Smooth muscle cell (in vitro differentiated cells): ENCODE results near the gene NCEH1. TPM values are rescaled to one million over a fixed set of nuclear protein-coding genes. Genes with fewer than 3 reads are reported as not detected.
A peak's percentile ranks its signal among the peaks of the same experiment; 100 is the strongest.
"Not testable (repeated sequence)": the region's sequence is repeated elsewhere in the genome, so short reads cannot be mapped to it uniquely, and the experiment has no call there.

ENCODE experiments used
- DNase-seq: peaks from one replicate; lab custom pipeline; 2025; ENCODE audit not compliant: unreplicated experiment; lab: John Stamatoyannopoulos, UW
- H2AFZ ChIP-seq: fragments of 200-600 bp; sonication (generic); 2 replicates; pipeline ENCODE4 v1.6.0; 2016; ENCODE audit warnings: antibody characterized with exemption, low read depth, mild to moderate bottlenecking
- H3F3A ChIP-seq: fragments of 200-600 bp; sonication (generic); 2 replicates; pipeline ENCODE4 v1.6.0; 2017; ENCODE audit warnings: antibody characterized with exemption, low read depth
- H3K27ac ChIP-seq: fragments of 200-600 bp; sonication (generic); 2 replicates; pipeline ENCODE4 v1.5.1; 2016; ENCODE audit warnings: low read depth, mild to moderate bottlenecking
- H3K27me3 ChIP-seq: fragments of 200-600 bp; sonication (generic); 2 replicates; pipeline ENCODE4 v1.6.1; 2016; ENCODE audit warnings: low read depth, mild to moderate bottlenecking
- H3K36me3 ChIP-seq: fragments of 200-600 bp; sonication (generic); 2 replicates; pipeline ENCODE4 v1.5.1; 2016; ENCODE audit warnings: low read depth
- H3K4me1 ChIP-seq: fragments of 200-600 bp; sonication (generic); 2 replicates; pipeline ENCODE4 v1.5.1; 2016; ENCODE audit warnings: low read depth
- H3K4me2 ChIP-seq: fragments of 200-600 bp; sonication (generic); 2 replicates; pipeline ENCODE4 v1.6.0; 2016; ENCODE audit warnings: mild to moderate bottlenecking
- H3K4me3 ChIP-seq: fragments of 200-600 bp; sonication (generic); 2 replicates; pipeline ENCODE4 v1.5.1; 2016; ENCODE audit warnings: mild to moderate bottlenecking
- H3K79me2 ChIP-seq: fragments of 200-600 bp; sonication (generic); 2 replicates; pipeline ENCODE4 v1.6.0; 2016; ENCODE audit warnings: low read depth, mild to moderate bottlenecking
- H3K9ac ChIP-seq: fragments of 200-600 bp; sonication (generic); 2 replicates; pipeline ENCODE4 v1.6.0; 2016; ENCODE audit warnings: low read depth
- H3K9me3 ChIP-seq: fragments of 200-600 bp; sonication (generic); replicated peaks from 2 replicates; pipeline ENCODE4 v1.5.1; 2016; ENCODE audit warnings: low read depth
- H4K20me1 ChIP-seq: fragments of 200-600 bp; sonication (generic); 2 replicates; pipeline ENCODE4 v1.6.0; 2016; ENCODE audit warnings: low read depth
- WGBS: methylation state at CpG from one replicate; pipeline ENCODE4 v1.1.7; 2016; ENCODE audit warnings: low lambda C conversion rate; 5-methylcytosine and 5-hydroxymethylcytosine counted together
- polyA plus RNA-seq: library from polyadenylated mRNA; unstranded; fragments of >200 nt; fragmentation: Nextera tagmentation; extraction: Ambion mirVana; gene quantifications from 2 replicates; pipeline ENCODE4 v1.2.1, GENCODE V29; 2016
- total RNA-seq: library from RNA; depleted of rRNA; stranded (reverse); fragments of >200 nt; gene quantifications from 2 replicates; pipeline ENCODE4 v1.2.3, GENCODE V29; 2014
- TF ChIP-seq, protein P1 (sequence below): fragments of 200-600 bp; sonication (generic); IDR thresholded peaks from 2 replicates; pipeline ENCODE4 v1.5.1; 2017; ENCODE audit warnings: borderline replicate concordance, mild to moderate bottlenecking, antibody characterized with exemption; ENCODE audit not compliant: insufficient read depth, poor library complexity, severe bottlenecking

NCEH1 gene, protein sequence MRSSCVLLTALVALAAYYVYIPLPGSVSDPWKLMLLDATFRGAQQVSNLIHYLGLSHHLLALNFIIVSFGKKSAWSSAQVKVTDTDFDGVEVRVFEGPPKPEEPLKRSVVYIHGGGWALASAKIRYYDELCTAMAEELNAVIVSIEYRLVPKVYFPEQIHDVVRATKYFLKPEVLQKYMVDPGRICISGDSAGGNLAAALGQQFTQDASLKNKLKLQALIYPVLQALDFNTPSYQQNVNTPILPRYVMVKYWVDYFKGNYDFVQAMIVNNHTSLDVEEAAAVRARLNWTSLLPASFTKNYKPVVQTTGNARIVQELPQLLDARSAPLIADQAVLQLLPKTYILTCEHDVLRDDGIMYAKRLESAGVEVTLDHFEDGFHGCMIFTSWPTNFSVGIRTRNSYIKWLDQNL
- total RNA-seq (4.6 and 5.3 TPM in 2 replicates), polyA plus RNA-seq (1.9 and 3.6 TPM in 2 replicates)

DNA sequence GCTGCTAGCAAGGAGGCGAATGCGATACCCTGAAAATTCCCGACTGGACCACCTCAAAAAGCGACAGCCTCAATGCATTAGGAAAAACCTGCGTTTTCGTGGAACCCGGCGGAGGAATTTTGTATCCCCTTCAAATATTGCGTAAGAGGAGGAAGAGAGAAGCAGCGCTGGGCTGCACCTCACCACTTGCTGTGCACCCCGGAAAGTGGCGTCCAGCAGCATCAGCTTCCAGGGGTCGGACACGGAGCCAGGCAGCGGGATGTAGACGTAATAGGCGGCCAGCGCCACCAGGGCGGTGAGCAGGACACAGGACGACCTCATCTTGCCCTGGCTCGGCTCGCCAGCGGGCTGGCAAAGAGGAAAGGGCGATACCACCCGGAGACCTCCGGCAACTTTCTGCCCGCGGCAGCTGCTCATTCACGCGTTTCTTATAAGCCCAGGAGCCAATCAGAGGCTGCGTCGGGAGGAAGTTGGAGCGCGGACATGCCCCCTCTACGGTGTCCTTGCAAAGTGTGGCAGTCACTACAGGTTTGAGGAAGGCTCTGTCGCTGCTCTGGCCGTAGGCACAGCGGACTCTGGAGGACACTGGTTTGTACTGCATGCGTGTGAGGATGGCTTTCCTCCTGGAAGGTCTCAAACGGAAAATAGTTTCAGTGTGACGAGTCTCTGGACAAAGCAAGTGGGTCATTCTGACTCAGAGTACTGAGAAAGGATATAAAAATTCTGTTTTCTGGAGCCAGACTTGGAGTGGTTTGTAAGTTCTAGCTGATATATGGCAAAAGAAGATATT lies at the start of gene NCEH1:
Gene NCEH1 (minus strand): TSS at position 404 of the 790 bp plus-strand sequence. CDS start 83 bp downstream, at position 321.
- peak within 1 kb of the TSS; percentile 79 for H3K9ac ChIP-seq
- peak within 1 kb of the TSS; percentile 93 for H3K4me2 ChIP-seq
- H3K9me3 ChIP-seq = no peaks in the 10 kb centered on the region
- no peaks in the 10 kb centered on the region for H3K27me3 ChIP-seq
- H3K4me1 ChIP-seq = peaks cover 5% of the 10 kb centered on the region
- H3K36me3 ChIP-seq = no peaks in the 10 kb centered on the region
- H2AFZ ChIP-seq = peak within 1 kb of the TSS; percentile 90
- peak; percentile 61 for DNase-seq
- WGBS = under 1% methylated on average over 41 of the region's 41 CpGs
- TF ChIP-seq, protein P1, sequence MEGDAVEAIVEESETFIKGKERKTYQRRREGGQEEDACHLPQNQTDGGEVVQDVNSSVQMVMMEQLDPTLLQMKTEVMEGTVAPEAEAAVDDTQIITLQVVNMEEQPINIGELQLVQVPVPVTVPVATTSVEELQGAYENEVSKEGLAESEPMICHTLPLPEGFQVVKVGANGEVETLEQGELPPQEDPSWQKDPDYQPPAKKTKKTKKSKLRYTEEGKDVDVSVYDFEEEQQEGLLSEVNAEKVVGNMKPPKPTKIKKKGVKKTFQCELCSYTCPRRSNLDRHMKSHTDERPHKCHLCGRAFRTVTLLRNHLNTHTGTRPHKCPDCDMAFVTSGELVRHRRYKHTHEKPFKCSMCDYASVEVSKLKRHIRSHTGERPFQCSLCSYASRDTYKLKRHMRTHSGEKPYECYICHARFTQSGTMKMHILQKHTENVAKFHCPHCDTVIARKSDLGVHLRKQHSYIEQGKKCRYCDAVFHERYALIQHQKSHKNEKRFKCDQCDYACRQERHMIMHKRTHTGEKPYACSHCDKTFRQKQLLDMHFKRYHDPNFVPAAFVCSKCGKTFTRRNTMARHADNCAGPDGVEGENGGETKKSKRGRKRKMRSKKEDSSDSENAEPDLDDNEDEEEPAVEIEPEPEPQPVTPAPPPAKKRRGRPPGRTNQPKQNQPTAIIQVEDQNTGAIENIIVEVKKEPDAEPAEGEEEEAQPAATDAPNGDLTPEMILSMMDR = peak; percentile 63
- H3K27ac ChIP-seq = peak within 1 kb of the TSS; percentile 92
- H3K4me3 ChIP-seq = peak within 1 kb of the TSS; percentile 78
- H3F3A ChIP-seq = peaks cover 11% of the 10 kb centered on the region
- no peaks in the 10 kb centered on the region for H3K79me2 ChIP-seq
- no peaks in the 10 kb centered on the region for H4K20me1 ChIP-seq

DNA sequence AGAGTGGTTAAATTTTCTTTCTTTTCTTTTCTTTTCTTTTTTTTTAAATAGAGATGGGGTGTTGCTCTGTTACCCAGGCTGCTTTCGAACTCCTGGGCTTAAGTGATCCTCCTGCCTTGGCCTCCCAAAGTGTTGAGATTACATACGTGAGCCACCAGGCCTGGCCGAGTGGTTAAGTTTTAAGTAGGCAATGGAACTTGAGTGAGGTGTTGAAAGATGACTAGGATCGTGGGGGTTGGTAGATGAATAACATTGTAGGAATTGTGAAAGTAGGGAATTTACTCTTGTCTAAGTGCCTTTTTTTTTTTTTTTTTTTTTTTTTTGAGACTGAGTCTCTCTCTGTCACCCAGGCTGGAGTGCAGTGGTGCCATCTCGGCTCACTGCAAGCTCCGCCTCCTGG lies 49.5 kb upstream of the NCEH1 start:
- not testable (repeated sequence) for DNase-seq, H3K27ac ChIP-seq, H4K20me1 ChIP-seq, H3K4me3 ChIP-seq, H3K4me1 ChIP-seq, H3K9ac ChIP-seq, H3F3A ChIP-seq, H3K9me3 ChIP-seq, H3K79me2 ChIP-seq, H3K27me3 ChIP-seq, H2AFZ ChIP-seq, H3K4me2 ChIP-seq
- 80% methylated on average over 6 of the region's 6 CpGs for WGBS
- peaks cover 17% of the 10 kb centered on the region for H3K36me3 ChIP-seq

DNA sequence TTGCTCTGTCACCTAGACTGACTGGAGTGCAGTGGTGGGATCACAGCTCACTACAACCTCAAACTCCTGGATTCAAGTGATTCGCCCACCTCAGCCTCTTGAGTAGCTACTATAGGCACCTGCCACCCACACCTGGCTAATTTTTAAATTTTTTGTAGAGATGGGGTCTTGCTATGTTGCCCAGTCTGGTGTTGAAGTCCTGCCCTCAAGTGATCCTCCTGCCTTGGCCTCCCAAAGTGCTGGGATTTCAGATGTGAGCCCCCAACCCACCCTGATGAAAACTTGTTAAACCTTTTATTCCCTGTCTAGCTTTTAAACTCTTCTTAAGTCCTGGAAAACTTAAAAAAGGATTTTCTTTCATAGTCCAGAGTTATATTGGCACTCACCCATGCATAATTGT lies 42.3 kb upstream of the NCEH1 start:
- Histone ChIP-seq H4K20me1 (no peaks in the 10 kb centered on the region), H3K27me3 (no peaks in the 10 kb centered on the region), H3F3A (no peaks in the 10 kb centered on the region), H3K79me2 (peaks cover 39% of the 10 kb centered on the region), H3K4me1 (peaks cover 12% of the 10 kb centered on the region), H3K9ac (no peak overlapping the region), H3K27ac (no peak overlapping the region), H3K9me3 (no peaks in the 10 kb centered on the region), H3K4me2 (no peak overlapping the region), H3K4me3 (no peak overlapping the region), H3K36me3 (no peaks in the 10 kb centered on the region), H2AFZ (no peak overlapping the region)
- WGBS = 100% methylated on average over 1 of the region's 1 CpG
- no peak for DNase-seq
- TF ChIP-seq, protein P1 = no peak

DNA sequence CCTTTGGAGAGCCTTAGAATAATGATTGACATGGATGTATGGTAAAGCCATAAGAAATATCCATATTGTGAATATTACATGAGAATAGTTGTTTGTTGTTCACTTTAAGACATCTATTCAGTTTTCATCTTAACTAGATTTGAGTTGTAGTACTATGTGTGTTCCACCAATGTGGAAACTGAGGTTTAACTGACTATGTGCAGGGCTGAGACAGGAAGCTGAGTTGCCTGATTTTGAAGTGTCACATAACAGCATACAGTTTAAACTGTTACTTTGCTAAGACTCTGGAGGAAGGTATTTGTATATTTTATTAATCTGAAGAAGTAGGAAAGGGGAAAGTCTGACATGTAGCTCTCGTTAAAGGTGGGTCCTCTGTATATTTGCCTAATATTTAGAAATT lies 41.8 kb upstream of the NCEH1 start:
- no peaks in the 10 kb centered on the region for H3K27me3 ChIP-seq
- H3K27ac ChIP-seq = no peak overlapping the region
- H3K9ac ChIP-seq = no peak overlapping the region
- H2AFZ ChIP-seq = no peak overlapping the region
- WGBS = 93% methylated on average over 1 of the region's 1 CpG
- peaks cover 12% of the 10 kb centered on the region for H3K4me1 ChIP-seq
- H3K79me2 ChIP-seq = peaks cover 39% of the 10 kb centered on the region
- no peaks in the 10 kb centered on the region for H3F3A ChIP-seq
- H3K9me3 ChIP-seq = no peaks in the 10 kb centered on the region
- DNase-seq = no peak
- H3K4me2 ChIP-seq = no peak overlapping the region
- no peaks in the 10 kb centered on the region for H3K36me3 ChIP-seq
- H3K4me3 ChIP-seq = no peak overlapping the region
- TF ChIP-seq, protein P1 = no peak
- no peaks in the 10 kb centered on the region for H4K20me1 ChIP-seq
